MCF 10A (cell line): ENCODE results near the gene RXRA. TPM values are rescaled to one million over a fixed set of nuclear protein-coding genes. Genes with fewer than 3 reads are reported as not detected.

Source experiments
- BruUV-seq: library from RNA; stranded (reverse); fragments of 400-500 nt; replicated peaks from 2 replicates; lab custom pipeline; 2021; lab: Mats Ljungman, UMichigan
- CTCF ChIA-PET: fragments of 300-600 bp; sonication (Branson Sonifier 250); formaldehyde crosslinking; extraction: SDS; loops from one replicate; lab custom pipeline; 2021; ENCODE audit warnings: antibody characterized with exemption, inconsistent platforms; lab: Yijun Ruan, JAX
- POLR2A ChIA-PET: fragments of 300-600, 350-650 bp; sonication (Branson Sonifier 250); formaldehyde crosslinking; extraction: SDS; loops from one replicate; lab custom pipeline; 2020; ENCODE audit warnings: antibody characterized with exemption, inconsistent platforms; lab: Yijun Ruan, JAX
- DNase-seq: peaks from one replicate; pipeline ENCODE4 v3.0.0-alpha.2; 2018; ENCODE audit not compliant: unreplicated experiment
- H3K27ac Mint-ChIP-seq: one replicate; pipeline ENCODE4 v1.8.0; 2022; ENCODE audit warnings: mild to moderate bottlenecking, low read depth, mixed read lengths; ENCODE audit not compliant: unreplicated experiment
- H3K27me3 Mint-ChIP-seq: one replicate; pipeline ENCODE4 v1.8.0; 2022; ENCODE audit warnings: mixed read lengths; ENCODE audit not compliant: insufficient read depth, unreplicated experiment
- H3K36me3 Mint-ChIP-seq: one replicate; pipeline ENCODE4 v1.8.0; 2022; ENCODE audit warnings: mild to moderate bottlenecking, moderate library complexity, mixed read lengths; ENCODE audit not compliant: insufficient read depth, unreplicated experiment
- H3K4me1 Mint-ChIP-seq: one replicate; pipeline ENCODE4 v1.8.0; 2022; ENCODE audit warnings: mixed read lengths; ENCODE audit not compliant: insufficient read depth, unreplicated experiment
- H3K4me3 Mint-ChIP-seq: one replicate; pipeline ENCODE4 v1.8.0; 2022; ENCODE audit warnings: mild to moderate bottlenecking, moderate library complexity, mixed read lengths; ENCODE audit not compliant: unreplicated experiment
- H3K9me3 Mint-ChIP-seq: one replicate; pipeline ENCODE4 v1.8.0; 2022; ENCODE audit warnings: mixed read lengths; ENCODE audit not compliant: unreplicated experiment
- CTCF ChIP-seq: fragments of 200-600 bp; IDR thresholded peaks from one replicate; pipeline ENCODE4 v1.8.0; 2022; ENCODE audit warnings: antibody characterized with exemption, mild to moderate bottlenecking; ENCODE audit not compliant: unreplicated experiment
- intact Hi-C: fragments of 100-400 bp; cut with micrococcal nuclease; formaldehyde crosslinking; loops from 2 replicates; pipeline ENCODE4 v1.14.1; 2022
- total RNA-seq: library from RNA; stranded (reverse); gene quantifications from 2 replicates; pipeline ENCODE4 v1.2.3, GENCODE V29; 2022

The RXRA gene
- total RNA-seq, 1 experiment from 2014 or later: 65.5 TPM

DNA sequence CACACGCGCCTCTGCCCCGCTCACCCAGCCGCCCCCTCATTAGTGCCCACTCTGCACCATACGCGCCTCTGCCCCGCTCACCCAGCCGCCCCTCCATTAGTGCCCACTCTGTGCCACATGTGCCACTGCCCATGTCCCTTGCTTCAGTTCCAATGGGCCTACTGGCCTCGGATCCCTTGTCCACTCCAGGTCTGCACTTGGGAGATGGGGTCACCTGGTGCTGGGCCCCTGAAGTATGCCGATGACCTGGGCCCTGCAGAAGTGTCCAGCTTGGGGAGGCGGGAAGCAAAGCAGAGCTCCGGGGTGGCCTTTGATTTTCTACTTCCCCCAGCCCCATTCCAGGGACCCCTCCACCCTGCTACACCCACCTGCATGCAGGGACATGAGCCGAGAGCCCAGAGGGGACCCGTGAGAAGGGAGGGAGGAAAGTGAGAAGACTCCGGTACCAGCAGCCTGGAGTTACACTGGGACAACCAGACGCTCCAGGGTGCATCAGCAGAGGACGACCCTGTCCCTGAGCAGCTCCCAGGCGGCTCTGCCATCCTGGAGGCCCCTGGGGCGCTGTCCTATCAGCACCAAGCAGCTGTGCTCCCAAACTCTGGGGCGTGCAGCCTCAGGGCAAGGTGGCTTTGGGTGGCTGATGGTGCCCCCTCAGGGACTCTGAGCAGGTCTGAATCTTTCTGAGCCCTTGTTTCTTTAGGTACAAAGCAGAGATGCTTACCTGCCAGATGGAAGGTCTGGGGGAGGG lies 140.8 kb downstream of the RXRA start:
- CTCF ChIA-PET: no interaction called here
- no peaks in the 10 kb centered on the region for H3K9me3 Mint-ChIP-seq
- no TSS peak for BruUV-seq
- H3K4me3 Mint-ChIP-seq: no peak overlapping the region
- no peaks in the 10 kb centered on the region for H3K27me3 Mint-ChIP-seq
- H3K4me1 Mint-ChIP-seq: no peaks in the 10 kb centered on the region
- no peak for DNase-seq
- H3K27ac Mint-ChIP-seq: no peak overlapping the region
- no peaks in the 10 kb centered on the region for H3K36me3 Mint-ChIP-seq
- no peak for TF ChIP-seq CTCF
- POLR2A ChIA-PET: no interaction called here
- intact Hi-C loops: no loop called here

DNA sequence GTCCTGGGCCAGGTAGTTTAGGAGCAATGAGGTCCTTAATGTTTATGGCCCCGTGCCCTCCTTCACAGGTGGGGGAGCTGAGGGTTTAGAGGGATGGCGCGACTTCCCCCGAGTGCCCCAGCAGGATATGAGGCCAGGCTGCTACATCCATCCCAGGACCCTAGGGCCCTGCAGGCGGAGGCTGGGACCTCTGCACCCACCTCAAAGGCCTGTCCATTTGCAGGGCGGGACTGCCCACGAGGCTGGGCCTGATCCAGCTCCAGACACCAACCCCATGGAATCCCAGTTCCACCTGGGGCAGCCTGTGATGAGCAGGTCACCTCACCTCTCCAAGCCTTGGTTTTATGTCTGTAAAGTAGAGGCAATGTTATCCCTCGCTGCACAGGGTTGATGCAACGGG lies 142.1 kb downstream of the RXRA start:
- ChIA-PET CTCF (interaction anchor here (0.9 kb wide), 1 partner anchor 12 kb away, joined by 6 read pairs; no protein-coding TSS in a partner anchor), POLR2A (no interaction called here)
- Mint-ChIP-seq H3K4me3 (no peak overlapping the region), H3K9me3 (no peaks in the 10 kb centered on the region), H3K4me1 (no peaks in the 10 kb centered on the region), H3K27me3 (no peaks in the 10 kb centered on the region), H3K27ac (no peak overlapping the region), H3K36me3 (no peaks in the 10 kb centered on the region)
- DNase-seq: no peak
- no TSS peak for BruUV-seq
- no peak for TF ChIP-seq CTCF
- intact Hi-C loops: no loop called here

DNA sequence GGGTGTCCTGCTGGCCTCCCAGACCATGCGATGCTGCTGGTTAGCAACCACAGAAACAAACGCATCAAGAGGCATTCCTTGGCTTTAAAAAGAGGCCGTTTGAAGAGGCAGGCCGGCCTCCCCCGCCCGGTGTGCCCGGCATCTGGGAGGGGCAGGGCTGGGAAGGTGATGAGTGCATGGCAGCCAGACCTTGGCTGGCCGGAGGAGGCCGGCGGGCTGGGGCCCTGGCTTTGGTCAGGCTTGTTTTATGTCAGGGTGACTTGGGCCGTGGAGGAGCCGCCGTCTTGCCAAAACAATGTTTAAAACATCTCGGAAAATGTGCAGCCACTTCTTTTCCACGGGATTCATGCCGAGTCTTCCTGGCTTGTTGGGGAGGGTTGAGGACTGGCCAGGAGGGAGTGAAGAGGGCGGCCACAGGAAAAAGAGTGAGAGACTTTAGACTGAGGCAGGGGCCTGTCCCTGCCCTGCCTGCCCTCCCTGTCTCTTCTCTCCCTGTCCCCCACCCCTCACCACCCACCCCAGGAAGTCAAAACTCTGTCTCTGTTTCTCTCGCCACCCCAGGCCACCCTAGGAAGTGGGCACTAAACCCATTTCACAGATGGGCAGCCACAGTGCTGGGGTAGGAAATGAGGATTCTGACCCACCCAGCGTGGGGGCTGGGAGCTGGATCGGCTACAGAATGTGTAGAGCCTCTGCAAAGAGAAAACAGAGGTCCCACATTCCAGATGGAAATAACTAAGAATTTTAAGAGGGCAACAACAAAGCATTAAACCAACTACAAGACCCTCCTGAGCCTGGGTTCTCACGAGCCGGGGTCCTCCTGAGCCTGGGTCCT lies 143.0 kb downstream of the RXRA start:
- no peak overlapping the region for H3K27ac Mint-ChIP-seq
- ChIA-PET CTCF (no interaction called here), POLR2A (no interaction called here)
- H3K4me3 Mint-ChIP-seq: no peak overlapping the region
- H3K27me3 Mint-ChIP-seq: no peaks in the 10 kb centered on the region
- DNase-seq: no peak
- no peaks in the 10 kb centered on the region for H3K9me3 Mint-ChIP-seq
- no peaks in the 10 kb centered on the region for H3K4me1 Mint-ChIP-seq
- no peak for TF ChIP-seq CTCF
- no peaks in the 10 kb centered on the region for H3K36me3 Mint-ChIP-seq
- no TSS peak for BruUV-seq
- intact Hi-C loops: no loop called here

GRCh38 chr9:134472256-134472655 lies 146.0 kb downstream of the RXRA start:
- TF ChIP-seq CTCF: no peak
- H3K36me3 Mint-ChIP-seq: no peaks in the 10 kb centered on the region
- H3K27me3 Mint-ChIP-seq: no peaks in the 10 kb centered on the region
- H3K27ac Mint-ChIP-seq: no peak overlapping the region
- no peaks in the 10 kb centered on the region for H3K4me1 Mint-ChIP-seq
- CTCF ChIA-PET: interaction anchor here (0.7 kb wide), 1 partner anchor 605 kb away, joined by 3 read pairs; no protein-coding TSS in a partner anchor
- no peaks in the 10 kb centered on the region for H3K9me3 Mint-ChIP-seq
- intact Hi-C loops: no loop called here
- no TSS peak for BruUV-seq
- H3K4me3 Mint-ChIP-seq: no peak overlapping the region
- DNase-seq: no peak
- POLR2A ChIA-PET: no interaction called here
